Measurements from ENCODE around the gene GRIA4.

GRIA4 gene

GRCh38 chr11:105793092-105793491 is 183.2 kb downstream of the GRIA4 start:
- DNase-seq, result no peak

DNA sequence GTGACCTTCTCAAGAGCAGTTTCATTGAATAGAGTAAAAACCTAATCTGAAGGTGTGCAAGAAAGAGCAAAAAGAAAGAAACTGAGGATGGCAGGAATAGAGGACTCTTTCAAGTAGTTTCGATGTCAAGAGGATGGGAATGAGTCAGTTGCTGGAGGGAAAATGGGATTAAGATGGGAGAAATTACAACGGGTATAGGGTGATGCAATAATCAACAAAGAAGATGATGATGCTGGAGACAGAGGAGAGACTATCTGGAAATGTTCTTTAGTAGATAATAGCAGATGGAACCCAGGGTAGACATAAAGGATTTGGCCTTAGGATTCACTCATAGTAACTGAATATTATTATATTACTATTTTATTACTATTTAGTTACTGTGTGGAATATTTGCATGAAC is 189.4 kb downstream of the GRIA4 start:
- DNase-seq, result no peak

GRCh38 chr11:105799728-105800462 is 190.0 kb downstream of the GRIA4 start:
- DNase-seq, result no peak

DNA sequence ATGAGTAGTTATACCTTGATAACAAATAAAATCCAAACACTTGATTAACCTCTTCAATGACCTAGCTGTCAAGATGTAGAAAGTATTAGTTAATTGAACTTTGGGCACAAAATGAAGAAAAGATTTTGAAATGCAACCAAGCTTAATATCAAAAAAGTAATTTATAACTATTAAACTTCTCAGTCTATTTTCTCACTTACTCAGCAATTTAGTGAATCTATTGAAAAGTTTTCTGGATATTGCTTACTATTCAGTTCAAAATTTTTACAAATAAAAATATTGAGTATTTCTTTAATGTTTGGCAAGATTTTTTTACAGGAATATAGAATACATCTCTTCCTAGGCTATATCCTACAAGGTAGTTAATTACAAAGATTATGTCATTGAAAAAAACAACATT is 192.5 kb downstream of the GRIA4 start:
- no peak for DNase-seq

DNA sequence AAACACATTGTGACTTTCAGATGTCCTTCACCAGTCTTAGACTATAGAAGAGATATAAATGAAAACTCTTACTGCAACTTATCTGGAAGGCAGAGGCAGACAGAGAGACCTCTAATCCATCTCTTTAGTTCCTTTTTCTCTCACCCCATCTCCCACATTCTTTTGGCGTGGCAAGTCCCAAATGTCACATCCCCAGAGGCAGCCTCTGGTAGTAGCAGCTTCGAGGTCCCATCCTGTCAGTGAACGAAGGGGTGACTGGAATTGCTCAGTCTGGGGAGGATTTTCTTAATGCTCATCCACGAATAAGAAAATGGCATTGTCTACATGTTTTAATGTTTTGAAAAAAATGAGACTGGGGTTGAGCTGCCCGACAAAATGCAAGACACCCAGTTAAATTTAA is 201.4 kb downstream of the GRIA4 start:
- DNase-seq, result no peak

DNA sequence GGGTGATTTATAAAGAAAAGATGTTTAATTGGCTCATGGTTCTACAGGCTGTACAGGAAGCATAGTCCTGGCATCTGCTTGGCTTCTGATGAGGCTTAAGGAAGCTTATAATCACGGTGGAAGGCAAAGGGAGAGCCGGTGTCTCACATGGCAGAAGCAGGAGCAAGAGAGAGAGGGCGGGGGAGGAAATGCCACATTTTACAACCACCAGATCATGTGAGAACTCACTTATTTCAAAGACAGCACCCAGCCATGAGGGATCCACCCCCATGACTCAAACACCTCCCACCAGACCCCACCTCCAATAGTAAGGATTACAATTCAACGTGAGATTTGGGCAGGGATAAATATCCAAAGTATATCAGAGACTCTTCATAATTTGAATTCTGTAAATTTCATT is 211.5 kb downstream of the GRIA4 start:
- DNase-seq, result no peak

DNA sequence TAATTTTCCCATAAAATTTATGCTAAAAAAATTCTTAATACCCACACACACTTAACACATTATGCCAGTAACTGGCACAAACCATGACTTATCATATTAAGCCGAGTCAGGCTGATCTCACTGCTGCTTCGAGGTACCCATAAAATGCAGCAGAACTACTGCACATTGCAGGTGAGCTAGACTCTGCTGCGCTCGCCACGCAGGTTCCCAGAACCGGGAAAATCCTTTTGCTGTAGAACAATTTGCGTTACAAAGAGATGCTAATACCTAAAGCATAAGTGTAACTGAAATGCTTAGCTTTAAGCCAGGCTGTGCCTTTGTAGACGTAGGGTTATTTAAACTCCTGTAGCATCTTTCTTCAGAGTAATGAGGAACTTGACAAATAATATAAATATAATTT is 211.9 kb downstream of the GRIA4 start:
- no peak for DNase-seq

- no peak for DNase-seq
These were observed 213.7 kb downstream of the GRIA4 start for GRCh38 chr11:105823495-105824033.

- DNase-seq, result no peak
These were observed 214.7 kb downstream of the GRIA4 start for GRCh38 chr11:105824457-105825013.

- DNase-seq, result no peak
These were observed 215.3 kb downstream of the GRIA4 start for GRCh38 chr11:105825141-105825540.

- DNase-seq, result no peak
These were observed 218.0 kb downstream of the GRIA4 start for GRCh38 chr11:105827906-105828305.

GRCh38 chr11:105829084-105829483 is 219.2 kb downstream of the GRIA4 start:
- no peak for DNase-seq

DNA sequence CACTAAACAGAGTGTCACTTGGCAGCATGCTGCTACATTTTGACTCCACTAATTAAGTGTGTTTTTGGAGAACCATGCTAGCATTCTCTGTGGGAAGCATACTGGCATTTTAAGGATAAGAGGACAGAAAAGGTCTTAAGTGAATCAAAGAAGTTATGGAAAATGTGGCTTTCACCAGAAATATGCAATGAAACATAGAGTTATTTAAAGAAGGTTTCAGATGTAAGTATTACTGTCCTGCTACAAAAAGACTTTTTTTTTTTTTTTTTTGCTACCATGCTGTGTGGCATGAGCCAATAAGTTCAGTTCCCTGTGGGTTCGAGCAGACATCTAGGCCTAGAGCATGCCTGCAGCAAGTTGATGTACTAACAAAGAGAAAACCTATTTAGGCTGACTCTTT is 224.6 kb downstream of the GRIA4 start:
- DNase-seq, result no peak

DNA sequence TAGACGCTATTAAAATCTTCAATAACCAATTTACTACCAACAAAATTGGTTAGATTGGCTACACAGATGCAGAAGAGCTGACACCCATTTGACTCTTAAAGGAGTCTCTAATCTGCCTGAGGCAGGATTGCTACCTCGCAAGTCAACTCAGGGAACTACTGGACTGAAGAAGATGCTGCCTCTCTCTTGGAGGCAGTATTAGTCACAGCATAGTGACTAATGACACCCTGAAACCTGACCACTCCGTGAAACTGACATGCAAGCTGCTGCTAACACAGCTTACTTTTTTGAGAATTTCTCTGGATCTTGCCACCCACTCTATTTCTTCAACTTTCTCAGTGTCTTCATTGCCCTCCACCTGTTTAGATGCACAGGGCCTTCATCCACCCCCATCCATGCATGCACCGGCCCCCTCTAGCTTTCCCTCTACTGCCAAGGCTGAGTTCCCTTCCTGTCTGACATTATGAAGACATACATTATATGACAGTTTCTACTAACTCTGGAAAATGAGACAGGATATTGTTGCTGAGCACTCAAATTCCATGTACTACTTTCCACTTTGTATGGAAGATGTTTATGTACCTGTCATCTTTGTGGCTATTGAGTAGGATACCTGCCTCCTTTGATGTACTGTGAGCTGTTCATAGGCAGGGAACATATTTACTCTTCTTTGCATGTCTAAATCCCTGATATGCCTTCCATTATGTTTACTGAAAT is 229.0 kb downstream of the GRIA4 start:
- no peak for DNase-seq

DNA sequence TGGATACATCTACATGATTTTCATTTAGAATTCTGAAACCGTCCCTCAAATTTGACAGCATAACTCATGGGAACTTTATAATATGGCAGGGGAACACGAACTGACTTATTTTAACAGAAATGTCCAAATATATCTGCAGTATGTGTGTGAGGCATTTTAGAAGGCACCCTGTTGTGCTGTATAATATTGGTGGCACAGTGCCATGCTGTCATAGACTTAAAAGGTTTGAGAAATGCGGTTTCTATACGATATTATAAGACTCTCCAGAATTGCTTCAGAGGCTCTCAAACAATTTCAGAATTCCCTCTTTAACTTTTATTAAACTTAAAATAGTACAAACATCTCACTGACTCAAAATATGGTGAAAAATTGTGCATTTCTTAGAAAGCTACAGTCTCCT is 230.5 kb downstream of the GRIA4 start:
- no peak for DNase-seq

- no peak for DNase-seq
These were observed 242.5 kb downstream of the GRIA4 start for GRCh38 chr11:105852403-105852802.

DNA sequence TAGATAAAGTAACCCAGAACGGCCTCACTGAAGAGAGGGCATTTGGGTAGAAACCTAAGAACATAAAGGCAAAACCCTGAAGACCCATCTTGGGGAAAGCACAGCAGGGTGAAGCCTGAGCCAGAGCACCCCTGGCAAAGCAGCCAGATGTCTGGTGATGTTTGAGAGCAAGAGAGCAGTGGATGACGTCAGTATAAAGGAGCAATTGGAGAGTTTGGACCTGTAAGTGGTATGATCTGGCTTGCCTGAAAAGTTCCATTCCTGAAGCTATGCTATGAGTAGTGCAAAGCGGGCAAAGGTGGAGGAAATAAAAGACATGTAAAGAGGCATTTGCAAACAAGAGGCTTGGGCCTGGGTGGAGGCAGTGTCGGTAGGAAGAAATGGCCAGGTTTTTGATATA is 244.4 kb downstream of the GRIA4 start:
- no peak for DNase-seq

DNA sequence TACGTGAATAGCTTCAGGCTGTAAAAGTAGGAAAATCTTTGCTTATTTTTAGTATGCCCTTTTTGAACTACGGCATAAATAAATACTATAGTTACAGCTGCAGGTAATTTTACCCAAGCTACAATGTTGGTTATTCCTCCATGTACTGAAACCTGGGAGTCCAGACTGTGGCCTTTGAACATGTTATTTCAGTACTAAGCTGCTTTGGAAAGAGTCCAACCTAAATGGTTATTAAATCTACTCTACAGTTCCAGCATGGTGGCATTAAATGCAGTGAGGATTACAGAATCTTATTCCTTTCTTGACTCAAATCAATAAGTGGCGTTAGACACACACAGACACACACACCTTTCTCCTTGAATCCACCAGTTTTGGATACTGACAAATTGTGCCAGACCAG is 247.1 kb downstream of the GRIA4 start:
- no peak for DNase-seq

GRCh38 chr11:105857728-105858127 is 247.9 kb downstream of the GRIA4 start:
- no peak for DNase-seq

- DNase-seq, result no peak
These were observed 249.0 kb downstream of the GRIA4 start for GRCh38 chr11:105858841-105859240.

DNA sequence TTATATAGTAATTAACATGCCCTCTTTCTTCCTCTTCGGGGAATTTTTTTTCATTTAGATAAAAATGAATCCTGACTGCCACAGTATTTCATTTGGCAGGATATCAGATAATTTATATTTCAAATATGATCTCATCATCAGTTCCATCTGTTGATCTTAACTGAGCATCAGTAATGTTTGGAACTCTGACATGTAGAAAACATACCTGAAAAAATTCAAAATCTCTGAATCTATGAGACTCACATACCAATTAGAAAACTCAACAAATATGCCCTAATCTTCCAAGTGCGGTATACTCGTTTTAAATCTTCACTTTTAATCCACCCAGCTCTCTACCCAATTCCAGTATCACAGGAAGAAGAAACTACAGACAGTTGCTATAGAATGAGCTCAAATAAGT is 250.2 kb downstream of the GRIA4 start:
- no peak for DNase-seq

- no peak for DNase-seq
These were observed 251.4 kb downstream of the GRIA4 start for GRCh38 chr11:105861225-105861624.

DNA sequence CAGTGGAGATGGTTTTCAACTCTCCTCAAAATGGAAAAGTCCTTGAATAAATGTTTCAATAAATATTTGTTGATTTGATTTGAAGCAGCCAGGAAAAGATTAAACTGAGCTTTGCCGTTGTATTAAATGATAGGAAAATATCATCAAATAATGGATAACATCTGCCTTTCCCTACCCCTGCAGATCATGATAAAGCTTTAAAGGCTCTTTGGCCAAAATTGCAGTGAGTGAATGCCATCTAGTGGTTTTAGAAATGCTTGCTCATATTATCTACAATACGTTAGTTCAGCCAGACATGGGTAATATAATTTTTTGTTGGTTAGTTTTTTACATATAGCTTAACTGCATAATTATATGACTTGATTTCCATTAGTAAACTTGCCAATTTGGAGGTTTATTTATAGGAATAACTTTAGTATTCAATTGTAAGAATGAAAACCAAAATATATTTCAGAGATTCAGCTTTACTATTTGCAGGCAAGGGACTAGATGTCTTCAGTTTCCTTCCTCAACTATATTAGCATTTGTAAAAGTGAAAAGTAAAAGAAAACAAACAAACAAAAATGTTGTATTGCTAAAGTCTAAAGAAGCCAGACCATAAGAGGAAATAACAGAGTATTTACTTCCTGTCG is 253.0 kb downstream of the GRIA4 start:
- DNase-seq, result no peak

DNA sequence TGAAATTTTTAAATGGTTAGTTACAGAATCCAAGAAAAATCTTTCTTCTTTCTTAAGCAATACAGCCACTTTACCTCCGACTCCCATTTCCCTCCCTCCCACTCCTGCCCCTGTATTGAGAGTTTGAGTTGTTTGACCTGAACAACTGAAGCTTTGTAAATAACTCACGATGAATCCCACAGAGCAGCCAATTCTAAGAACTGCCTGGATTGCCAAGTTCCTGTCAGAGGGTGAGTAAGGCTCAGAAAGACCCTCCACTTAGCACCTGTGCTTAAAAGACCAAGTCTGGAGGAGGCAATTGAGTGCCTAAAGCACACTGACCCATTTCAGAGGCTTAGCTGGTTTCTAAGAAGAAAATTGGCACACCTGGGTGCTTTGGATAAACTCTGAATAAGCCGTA is 253.7 kb downstream of the GRIA4 start:
- DNase-seq, result no peak
